ENCODE data around the gene PDE6B.

GRCh38 chr4:646460-646859 is 21.1 kb downstream of the PDE6B start:
- no peak for TF ChIP-seq POLR2AphosphoS5 (IDR thresholded peaks at IDR 0.05; ENCODE audit: low read depth, low read length)
- no peak for TF ChIP-seq REST (IDR thresholded peaks at IDR 0.05; ENCODE audit: insufficient read depth in 1 of 2, low read depth in 2 of 2, low read length in 2 of 2)
- no peak for TF ChIP-seq SIN3A (IDR thresholded peaks at IDR 0.05; ENCODE audit: borderline replicate concordance, insufficient read depth, low read length)
